Activated B cell treated with CpG ODN at 0.5 μM for 24 hours (primary cell): ENCODE data around the gene RBM3. TPM values are rescaled to one million over a fixed set of nuclear protein-coding genes. Genes with fewer than 3 reads are reported as not detected.
"Not testable (repeated sequence)": the region's sequence is repeated elsewhere in the genome, so short reads cannot be mapped to it uniquely, and the experiment has no call there.

Experiments
- ATAC-seq: fragments of 200-7000 bp; cut with Tn5 transposase; one replicate; pipeline ENCODE4 v1.10.0; 2021; ENCODE audit warnings: low read depth, mild to moderate bottlenecking, moderate library complexity
- CTCF ChIA-PET: fragments of 350-600 bp; sonication (Branson Sonifier 250); formaldehyde crosslinking; loops from one replicate; lab custom pipeline; 2021; ENCODE audit warnings: antibody characterized with exemption; lab: Charles Lee
- POLR2A ChIA-PET: fragments of 350-600 bp; sonication (Branson Sonifier 250); formaldehyde crosslinking; loops from one replicate; lab custom pipeline; 2021; ENCODE audit warnings: antibody characterized with exemption; lab: Charles Lee
- DNase-seq: peaks from one replicate; pipeline ENCODE4 v3.0.0; 2022
- H3K27ac Mint-ChIP-seq: one replicate; pipeline ENCODE4 v1.8.0; 2020; ENCODE audit warnings: mixed read lengths
- H3K27me3 Mint-ChIP-seq: one replicate; pipeline ENCODE4 v1.8.0; 2021; ENCODE audit warnings: mixed read lengths
- H3K36me3 Mint-ChIP-seq: one replicate; pipeline ENCODE4 v1.8.0; 2021; ENCODE audit warnings: low read depth, mixed read lengths
- H3K4me1 Mint-ChIP-seq: one replicate; pipeline ENCODE4 v1.8.0; 2021; ENCODE audit warnings: mixed read lengths
- H3K4me3 Mint-ChIP-seq: one replicate; pipeline ENCODE4 v1.8.0; 2020; ENCODE audit warnings: mild to moderate bottlenecking, mixed read lengths
- H3K9me3 Mint-ChIP-seq: one replicate; pipeline ENCODE4 v1.8.0; 2020; ENCODE audit warnings: mixed read lengths
- intact Hi-C: fragments of 100-400 bp; cut with micrococcal nuclease; formaldehyde crosslinking; loops from one replicate; pipeline ENCODE4 v1.15.1; 2024
- total RNA-seq: library from RNA; stranded (reverse); gene quantifications from 2 replicates; pipeline ENCODE4 v1.2.3, GENCODE V29; 2022
- TF ChIP-seq, protein P1 (sequence below): fragments of 200-600 bp; IDR thresholded peaks from one replicate; pipeline ENCODE4 v1.8.0; 2022; ENCODE audit warnings: antibody characterized with exemption, mild to moderate bottlenecking

RBM3 gene
- total RNA-seq, result 381 and 394 TPM in 2 replicates

DNA sequence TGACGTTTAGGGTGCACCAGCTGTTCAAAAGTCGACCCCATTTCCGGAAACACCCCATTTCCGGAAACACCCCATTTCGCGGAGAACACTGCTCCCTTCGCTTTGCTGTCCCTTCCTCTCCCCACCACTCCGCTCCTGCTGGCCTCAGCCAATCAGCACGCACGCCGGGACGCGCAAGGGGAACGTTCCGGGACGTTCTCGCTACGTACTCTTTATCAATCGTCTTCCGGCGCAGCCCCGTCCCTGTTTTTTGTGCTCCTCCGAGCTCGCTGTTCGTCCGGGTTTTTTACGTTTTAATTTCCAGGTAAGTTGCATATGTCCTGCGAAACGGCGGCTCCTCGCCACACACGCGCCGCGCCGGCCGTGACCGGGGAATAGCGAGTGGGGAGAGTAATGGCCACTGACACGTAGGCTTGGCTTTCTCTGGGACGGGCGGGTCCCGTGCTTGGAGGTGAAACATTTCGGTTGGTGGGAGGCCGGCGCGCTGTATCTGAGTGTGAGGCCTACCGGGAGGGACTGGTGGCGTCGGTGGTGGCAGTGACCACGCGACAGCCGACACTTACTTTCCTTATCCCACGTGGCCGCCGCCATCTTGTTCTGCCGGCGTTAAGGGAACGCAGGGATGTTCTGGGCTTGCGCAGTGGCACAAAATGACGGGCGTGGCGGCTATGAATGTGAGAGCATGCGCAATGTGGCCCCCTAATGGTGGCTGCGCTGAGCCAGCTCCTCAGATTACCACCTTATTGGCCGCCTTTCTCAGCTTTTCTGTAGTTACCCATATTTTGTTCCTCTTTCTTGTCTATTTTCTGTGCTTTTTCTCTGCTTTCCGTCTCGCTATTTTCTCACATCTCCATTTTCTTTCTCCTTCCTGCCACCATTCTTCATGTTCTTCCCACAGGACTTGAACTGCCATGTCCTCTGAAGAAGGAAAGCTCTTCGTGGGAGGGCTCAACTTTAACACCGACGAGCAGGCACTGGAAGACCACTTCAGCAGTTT, at the start of gene RBM3:
RBM3 (plus strand) TSS at position 215 of the 997 bp plus-strand sequence; CDS start at position 912, 697 bp downstream.
- peak; percentile 94 for ATAC-seq
- TF ChIP-seq, protein P1, sequence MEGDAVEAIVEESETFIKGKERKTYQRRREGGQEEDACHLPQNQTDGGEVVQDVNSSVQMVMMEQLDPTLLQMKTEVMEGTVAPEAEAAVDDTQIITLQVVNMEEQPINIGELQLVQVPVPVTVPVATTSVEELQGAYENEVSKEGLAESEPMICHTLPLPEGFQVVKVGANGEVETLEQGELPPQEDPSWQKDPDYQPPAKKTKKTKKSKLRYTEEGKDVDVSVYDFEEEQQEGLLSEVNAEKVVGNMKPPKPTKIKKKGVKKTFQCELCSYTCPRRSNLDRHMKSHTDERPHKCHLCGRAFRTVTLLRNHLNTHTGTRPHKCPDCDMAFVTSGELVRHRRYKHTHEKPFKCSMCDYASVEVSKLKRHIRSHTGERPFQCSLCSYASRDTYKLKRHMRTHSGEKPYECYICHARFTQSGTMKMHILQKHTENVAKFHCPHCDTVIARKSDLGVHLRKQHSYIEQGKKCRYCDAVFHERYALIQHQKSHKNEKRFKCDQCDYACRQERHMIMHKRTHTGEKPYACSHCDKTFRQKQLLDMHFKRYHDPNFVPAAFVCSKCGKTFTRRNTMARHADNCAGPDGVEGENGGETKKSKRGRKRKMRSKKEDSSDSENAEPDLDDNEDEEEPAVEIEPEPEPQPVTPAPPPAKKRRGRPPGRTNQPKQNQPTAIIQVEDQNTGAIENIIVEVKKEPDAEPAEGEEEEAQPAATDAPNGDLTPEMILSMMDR, result no peak
- Mint-ChIP-seq H3K27me3 (no peaks in the 10 kb centered on the region), H3K36me3 (peaks cover 49% of the 10 kb centered on the region), H3K27ac (peak within 1 kb of the TSS; percentile 100), H3K9me3 (no peaks in the 10 kb centered on the region), H3K4me3 (peak within 1 kb of the TSS; percentile 99), H3K4me1 (peaks cover 26% of the 10 kb centered on the region)
- ChIA-PET POLR2A (interaction anchor here (0.7 to 3.0 kb wide), 20 partner anchors 19 to 924 kb away, joined by 3 to 45 read pairs (median 5); partner anchors contain the start of genes EBP, ELK1, HDAC6 and OTUD5), CTCF (interaction anchor here (1.2 kb wide), 1 partner anchor 35 kb away, joined by 3 read pairs; the partner anchor contains the start of gene TBC1D25)
- intact Hi-C loops, result loop anchor here (1.0 to 10.0 kb wide), 10 partner anchors 23 to 923 kb away; partner anchors contain the start of genes HDAC6, PORCN, SUV39H1 and TBC1D25
- peak; percentile 74 for DNase-seq

DNA sequence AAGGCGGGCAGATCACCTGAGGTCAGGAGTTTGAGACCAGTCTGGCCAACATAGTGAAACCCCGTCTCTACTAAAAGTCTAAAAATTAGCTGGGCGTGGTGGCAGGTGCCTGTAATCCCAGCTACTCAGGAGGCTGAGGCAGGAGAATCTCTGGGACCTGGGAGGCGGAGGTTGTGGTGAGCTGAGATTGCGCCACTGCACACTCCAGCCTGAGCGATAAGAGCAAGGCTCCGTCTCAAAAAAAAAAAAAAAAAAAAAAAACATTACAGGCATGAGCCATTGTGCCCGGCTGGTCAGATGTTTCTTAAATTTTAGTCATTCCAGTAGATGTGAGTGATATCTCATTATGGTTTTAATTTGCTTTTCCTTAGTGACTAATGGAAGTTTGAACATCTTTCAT, 48.4 kb upstream of the RBM3 start:
- H3K4me3 Mint-ChIP-seq, DNase-seq, H3K27me3 Mint-ChIP-seq, intact Hi-C loops, ATAC-seq, CTCF ChIA-PET, H3K27ac Mint-ChIP-seq, H3K9me3 Mint-ChIP-seq: not testable (repeated sequence)
- peaks cover 18% of the 10 kb centered on the region for H3K4me1 Mint-ChIP-seq
- POLR2A ChIA-PET, result interaction anchor here (0.6 to 1.3 kb wide), 3 partner anchors 18 to 853 kb away, joined by 3 to 11 read pairs (median 5); no protein-coding TSS in a partner anchor
- H3K36me3 Mint-ChIP-seq, result peaks cover 40% of the 10 kb centered on the region

DNA sequence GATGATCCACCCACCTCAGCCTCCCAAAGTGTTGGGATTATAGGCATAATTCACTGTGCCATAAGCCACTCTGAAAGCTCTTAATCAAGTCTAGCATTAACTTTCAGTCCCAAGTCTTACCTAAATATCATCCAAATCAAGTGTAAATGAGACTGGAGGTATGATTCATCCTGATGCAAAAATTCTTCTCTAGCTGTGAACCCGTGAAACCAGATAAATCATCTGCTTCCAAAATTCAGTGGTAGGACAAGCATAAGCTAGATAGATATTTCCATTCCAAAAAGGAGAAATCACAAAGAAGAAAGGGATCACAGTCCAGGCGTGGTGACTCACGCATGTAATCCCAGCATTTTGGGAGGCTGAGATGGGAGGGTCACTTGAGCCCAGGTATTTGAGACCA, 43.5 kb upstream of the RBM3 start:
- POLR2A ChIA-PET, result interaction anchor here (0.5 kb wide), 1 partner anchor 651 kb away, joined by 3 read pairs; no protein-coding TSS in a partner anchor
- no peak overlapping the region for H3K4me3 Mint-ChIP-seq
- CTCF ChIA-PET, result no interaction called here
- TF ChIP-seq, protein P1, result no peak
- H3K9me3 Mint-ChIP-seq, result no peaks in the 10 kb centered on the region
- DNase-seq, result no peak
- intact Hi-C loops, result no loop called here
- H3K36me3 Mint-ChIP-seq, result peaks cover 32% of the 10 kb centered on the region
- ATAC-seq, result no peak
- H3K4me1 Mint-ChIP-seq, result no peaks in the 10 kb centered on the region
- H3K27ac Mint-ChIP-seq, result no peak overlapping the region
- no peaks in the 10 kb centered on the region for H3K27me3 Mint-ChIP-seq

DNA sequence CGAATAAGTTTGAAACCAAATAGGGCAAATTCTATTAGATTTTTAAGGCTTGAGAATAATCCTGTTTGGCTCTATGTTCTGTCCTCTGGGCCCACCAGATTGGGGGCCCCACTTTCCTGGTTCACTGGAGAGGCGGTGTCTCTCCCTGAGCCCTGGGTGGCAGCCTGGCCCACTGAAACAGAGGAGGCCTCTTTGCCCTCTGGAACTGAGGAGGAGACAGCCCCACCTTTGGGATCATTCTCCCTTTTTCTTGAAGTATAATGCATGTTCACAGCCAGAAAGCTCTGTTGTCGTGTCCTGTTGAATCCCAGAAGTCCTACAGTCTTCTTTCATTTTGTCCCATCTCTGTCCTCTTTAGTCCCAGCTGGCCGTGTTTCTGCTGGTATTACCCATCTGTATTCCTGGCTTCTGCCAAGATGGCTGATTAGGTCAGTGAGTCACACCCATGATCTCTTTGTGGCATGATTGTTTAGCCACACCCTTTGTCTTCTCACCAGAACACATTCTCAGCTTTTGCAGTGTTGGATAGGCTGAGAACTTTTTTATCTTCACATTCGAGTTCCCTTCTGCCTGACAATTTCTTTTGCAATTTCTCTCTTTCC, 42.8 kb upstream of the RBM3 start:
- H3K27ac Mint-ChIP-seq, result no peak overlapping the region
- peaks cover 29% of the 10 kb centered on the region for H3K36me3 Mint-ChIP-seq
- no peak overlapping the region for H3K4me3 Mint-ChIP-seq
- no peaks in the 10 kb centered on the region for H3K4me1 Mint-ChIP-seq
- H3K9me3 Mint-ChIP-seq, result no peaks in the 10 kb centered on the region
- ATAC-seq (no peak), DNase-seq (no peak)
- TF ChIP-seq, protein P1, result no peak
- no peaks in the 10 kb centered on the region for H3K27me3 Mint-ChIP-seq
- POLR2A ChIA-PET, result no interaction called here
- intact Hi-C loops, result no loop called here
- CTCF ChIA-PET, result no interaction called here

DNA sequence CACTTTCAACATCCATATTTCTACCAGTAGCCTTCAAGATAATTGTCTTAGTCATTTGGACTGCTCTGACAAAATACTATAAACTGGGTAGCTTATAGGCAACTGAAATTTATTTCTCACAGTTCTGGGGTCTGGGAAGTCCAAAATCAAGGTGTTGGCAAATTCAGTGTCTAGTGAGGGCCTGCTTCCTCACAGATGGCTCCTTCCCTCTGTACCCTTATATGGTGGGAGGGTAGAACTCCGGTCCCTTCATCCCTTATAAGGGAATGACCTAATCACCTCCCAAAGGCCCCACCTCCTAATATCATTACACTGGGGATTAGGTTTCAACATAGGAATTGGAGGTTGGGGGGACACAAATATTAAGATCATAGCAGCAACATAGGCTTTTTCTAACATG, 42.1 kb upstream of the RBM3 start:
- Mint-ChIP-seq H3K36me3 (peaks cover 23% of the 10 kb centered on the region), H3K27ac (no peak overlapping the region), H3K9me3 (no peaks in the 10 kb centered on the region), H3K27me3 (no peaks in the 10 kb centered on the region), H3K4me3 (no peak overlapping the region), H3K4me1 (no peaks in the 10 kb centered on the region)
- TF ChIP-seq, protein P1, result no peak
- ATAC-seq (no peak), DNase-seq (no peak)
- intact Hi-C loops, result no loop called here
- ChIA-PET POLR2A (no interaction called here), CTCF (no interaction called here)
